WI38 (cell line): ENCODE data around the gene DNAH11.

ENCODE experiments used
- H3K4me3 ChIP-seq: 2 replicates; pipeline ENCODE4 v1.5.1; 2011; ENCODE audit warnings: low read depth, mild to moderate bottlenecking, control low read depth, low read length
- CTCF ChIP-seq: IDR thresholded peaks from 2 replicates; pipeline ENCODE4 v1.5.1; 2012; ENCODE audit warnings: low read depth, mild to moderate bottlenecking, control low read depth, low read length

Gene DNAH11

DNA sequence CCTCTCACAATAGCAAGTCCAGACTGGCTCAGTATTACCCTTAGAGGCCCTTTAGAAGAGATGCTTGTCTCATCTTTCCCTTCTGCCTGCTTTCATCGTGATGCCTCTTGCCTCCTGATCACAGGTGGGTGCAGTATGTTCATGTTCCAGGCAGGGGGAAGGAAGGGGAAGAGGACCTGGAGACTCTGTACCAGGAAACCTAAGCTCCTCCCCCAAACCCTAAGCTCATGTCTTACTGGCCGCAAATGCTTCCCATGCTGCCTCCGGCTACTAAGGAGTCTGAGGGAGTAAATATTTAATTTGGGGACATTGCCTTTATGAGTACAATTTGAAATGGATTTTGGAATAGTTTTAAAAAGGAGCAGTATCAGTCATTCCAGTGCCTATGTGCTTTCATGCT, 210.2 kb downstream of the DNAH11 start:
- no peak for TF ChIP-seq CTCF

GRCh38 chr7:21754963-21755362, 212.1 kb downstream of the DNAH11 start:
- H3K4me3 ChIP-seq: no peak overlapping the region
- no peak for TF ChIP-seq CTCF

More for the DNA sequence above, 210.2 kb downstream of the DNAH11 start:
- no peak overlapping the region for H3K4me3 ChIP-seq

DNA sequence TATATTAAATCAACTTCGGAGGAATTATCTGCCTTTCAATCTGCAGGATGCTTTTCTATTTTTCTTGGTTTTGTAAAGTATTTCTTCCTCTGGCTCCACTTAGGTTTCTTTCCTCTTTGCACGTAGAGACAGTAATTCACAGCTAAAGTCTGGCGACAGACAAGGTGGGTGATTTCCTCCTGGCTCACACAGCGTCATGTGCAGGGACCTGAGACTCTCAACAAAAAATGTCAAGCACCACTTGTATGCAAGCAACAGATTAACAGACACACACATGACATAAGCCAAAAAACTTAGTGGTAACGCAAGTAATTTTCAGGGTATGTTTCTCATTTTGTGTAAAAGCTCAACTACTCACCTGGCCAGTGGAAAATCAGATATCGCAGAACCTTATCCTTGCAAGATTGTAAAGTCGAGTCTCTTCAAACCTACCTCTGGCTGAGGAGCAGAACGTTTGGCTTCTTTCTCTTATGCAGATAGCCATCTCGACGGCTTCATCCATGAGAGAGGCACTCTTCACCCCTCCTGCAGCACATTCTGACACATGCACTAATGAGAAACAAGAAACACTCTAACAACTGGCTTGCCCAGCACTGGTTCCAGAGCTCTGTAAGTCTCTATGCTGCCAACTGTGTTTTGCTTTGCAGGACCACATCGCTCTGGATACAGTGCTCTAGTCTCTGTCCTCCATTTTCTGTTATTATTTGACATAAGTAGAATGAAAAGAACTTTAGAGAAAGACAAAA, 214.9 kb downstream of the DNAH11 start:
- H3K4me3 ChIP-seq: no peak overlapping the region
- TF ChIP-seq CTCF: no peak

DNA sequence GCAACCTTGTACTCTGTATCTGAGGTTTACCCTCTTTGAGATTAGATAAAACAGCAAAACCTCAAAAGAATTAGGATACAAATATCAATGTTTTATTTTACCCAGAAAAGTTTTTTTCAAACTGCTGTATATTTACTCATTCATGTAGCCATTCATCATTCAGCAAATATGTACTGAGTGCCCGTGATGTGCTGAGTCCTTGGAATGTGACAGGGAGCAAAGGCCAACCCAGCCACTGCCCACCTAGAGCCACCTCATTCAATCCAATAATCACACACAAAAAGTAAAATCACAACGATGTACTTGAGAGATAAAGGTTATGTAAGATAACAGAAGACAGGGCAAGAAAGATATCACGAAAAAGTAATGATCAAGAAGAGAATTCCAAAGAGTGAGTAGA, 215.4 kb downstream of the DNAH11 start:
- no peak overlapping the region for H3K4me3 ChIP-seq
- TF ChIP-seq CTCF: no peak

DNA sequence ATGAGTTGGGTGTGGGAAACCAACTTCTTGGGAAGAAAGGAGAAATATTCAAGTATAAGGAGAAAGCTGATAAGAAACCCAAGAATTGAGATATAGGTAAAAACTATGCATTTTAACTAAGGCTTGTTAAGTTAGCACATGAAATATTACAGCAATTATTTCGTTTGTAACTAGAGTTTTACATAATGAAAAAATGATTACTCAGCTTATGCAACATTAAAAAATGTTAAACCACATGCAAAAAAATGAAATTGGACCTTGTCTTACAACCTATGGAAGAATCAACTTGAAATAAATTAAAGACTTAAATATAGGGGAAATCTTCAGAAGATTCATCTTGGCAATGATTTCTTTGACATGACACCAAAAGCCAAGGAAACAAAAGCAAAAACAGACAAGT, 219.6 kb downstream of the DNAH11 start:
- H3K4me3 ChIP-seq: no peak overlapping the region
- no peak for TF ChIP-seq CTCF

GRCh38 chr7:21763818-21764217, 221.0 kb downstream of the DNAH11 start:
- no peak for TF ChIP-seq CTCF
- H3K4me3 ChIP-seq: no peak overlapping the region

GRCh38 chr7:21766218-21766617, 223.4 kb downstream of the DNAH11 start:
- TF ChIP-seq CTCF: no peak
- H3K4me3 ChIP-seq: no peak overlapping the region
